WTC11 (cell line): ENCODE data around the gene STAC. TPM values are rescaled to one million over a fixed set of nuclear protein-coding genes. Genes with fewer than 3 reads are reported as not detected.

Experiments
- ATAC-seq: fragments of 200-7000 bp; cut with Tn5 transposase; 2 replicates; pipeline ENCODE4 v1.10.0; 2021; ENCODE audit warnings: mild to moderate bottlenecking, moderate library complexity
- CTCF ChIA-PET: fragments of 300-600 bp; sonication (Branson Sonifier 250); formaldehyde crosslinking; loops from one replicate; lab custom pipeline; 2021; ENCODE audit warnings: antibody characterized with exemption; lab: Charles Lee
- POLR2A ChIA-PET: fragments of 350-600 bp; sonication (Branson Sonifier 250); formaldehyde crosslinking; loops from one replicate; lab custom pipeline; 2021; ENCODE audit warnings: antibody characterized with exemption; lab: Charles Lee
- DNase-seq: peaks from one replicate; pipeline ENCODE4 v3.0.0; 2021; ENCODE audit warnings: low spot score
- H3K27ac Mint-ChIP-seq: 2 replicates; pipeline ENCODE4 v1.8.0; 2021; ENCODE audit warnings: mixed read lengths
- H3K27me3 Mint-ChIP-seq: 2 replicates; pipeline ENCODE4 v1.8.0; 2021; ENCODE audit warnings: low read depth, mild to moderate bottlenecking, moderate library complexity, mixed read lengths
- H3K36me3 Mint-ChIP-seq: 2 replicates; pipeline ENCODE4 v1.8.0; 2021; ENCODE audit warnings: mixed read lengths
- H3K4me1 Mint-ChIP-seq: 2 replicates; pipeline ENCODE4 v1.8.0; 2022; ENCODE audit warnings: mixed read lengths
- H3K4me3 Mint-ChIP-seq: 2 replicates; pipeline ENCODE4 v1.8.0; 2021; ENCODE audit warnings: mild to moderate bottlenecking, moderate library complexity, mixed read lengths
- H3K9me3 Mint-ChIP-seq: 2 replicates; pipeline ENCODE4 v1.8.0; 2021; ENCODE audit warnings: mixed read lengths
- CBFB ChIP-seq: sonication (generic); formaldehyde crosslinking; IDR thresholded peaks from 2 replicates; pipeline ENCODE4 v1.8.1; 2022; ENCODE audit warnings: mild to moderate bottlenecking, low read depth, missing genetic modification reagents
- CREM ChIP-seq: sonication (generic); formaldehyde crosslinking; IDR thresholded peaks from 2 replicates; pipeline ENCODE4 v1.8.1; 2022; ENCODE audit warnings: mild to moderate bottlenecking, missing genetic modification reagents, moderate library complexity
- ELF4 ChIP-seq: sonication (generic); formaldehyde crosslinking; IDR thresholded peaks from 2 replicates; pipeline ENCODE4 v1.8.1; 2022; ENCODE audit warnings: low read depth, mild to moderate bottlenecking, moderate library complexity, missing genetic modification reagents
- EMX1 ChIP-seq: fragments of 250-450 bp; sonication (Bioruptor Pico); IDR thresholded peaks from 2 replicates; pipeline ENCODE4 v1.8.0; 2021; ENCODE audit warnings: mild to moderate bottlenecking
- ESRRA ChIP-seq: sonication (generic); formaldehyde crosslinking; IDR thresholded peaks from 2 replicates; pipeline ENCODE4 v1.8.1; 2022; ENCODE audit warnings: mild to moderate bottlenecking, missing genetic modification reagents, borderline replicate concordance
- FOXP1 ChIP-seq: sonication (generic); formaldehyde crosslinking; IDR thresholded peaks from 2 replicates; pipeline ENCODE4 v1.8.0; 2022; ENCODE audit warnings: missing genetic modification reagents, mild to moderate bottlenecking, moderate library complexity, borderline replicate concordance
- GABPB1 ChIP-seq: sonication (generic); formaldehyde crosslinking; IDR thresholded peaks from 2 replicates; pipeline ENCODE4 v1.8.1; 2023; ENCODE audit warnings: mild to moderate bottlenecking, missing genetic modification reagents
- GRHL2 ChIP-seq: fragments of 250-450 bp; sonication (Bioruptor Pico); IDR thresholded peaks from 2 replicates; pipeline ENCODE4 v1.8.0; 2022; ENCODE audit warnings: mild to moderate bottlenecking, moderate library complexity; ENCODE audit not compliant: insufficient replicate concordance, severe bottlenecking
- HMGA2 ChIP-seq: fragments of 250-450 bp; sonication (Bioruptor Pico); IDR thresholded peaks from 2 replicates; pipeline ENCODE4 v1.4.0; 2021; ENCODE audit warnings: mild to moderate bottlenecking, moderate library complexity
- KAT7 ChIP-seq: sonication (generic); formaldehyde crosslinking; IDR thresholded peaks from 2 replicates; pipeline ENCODE4 v1.8.1; 2023; ENCODE audit warnings: missing genetic modification reagents, mild to moderate bottlenecking, borderline replicate concordance
- NFATC4 ChIP-seq: fragments of 250-450 bp; sonication (Bioruptor Pico); IDR thresholded peaks from 2 replicates; pipeline ENCODE4 v1.9.0; 2021; ENCODE audit warnings: mild to moderate bottlenecking
- NFYB ChIP-seq: sonication (generic); formaldehyde crosslinking; conservative IDR thresholded peaks from 2 replicates; pipeline ENCODE4 v1.8.0; 2022; ENCODE audit warnings: low read depth, missing genetic modification reagents
- SP1 ChIP-seq: sonication (generic); formaldehyde crosslinking; conservative IDR thresholded peaks from 2 replicates; pipeline ENCODE4 v1.8.1; 2022; ENCODE audit warnings: missing genetic modification reagents
- TCF7 ChIP-seq: sonication (generic); formaldehyde crosslinking; IDR thresholded peaks from 2 replicates; pipeline ENCODE4 v1.8.0; 2022; ENCODE audit warnings: mild to moderate bottlenecking, low read depth, missing genetic modification reagents, moderate library complexity
- TEAD4 ChIP-seq: sonication (generic); formaldehyde crosslinking; IDR thresholded peaks from 2 replicates; pipeline ENCODE4 v1.8.0; 2022; ENCODE audit warnings: mild to moderate bottlenecking, missing genetic modification reagents
- ZNF232 ChIP-seq: sonication (generic); formaldehyde crosslinking; IDR thresholded peaks from 2 replicates; pipeline ENCODE4 v1.8.0; 2022; ENCODE audit warnings: mild to moderate bottlenecking, missing genetic modification reagents
- ZNF263 ChIP-seq: sonication (generic); formaldehyde crosslinking; IDR thresholded peaks from 2 replicates; pipeline ENCODE4 v1.8.1; 2022; ENCODE audit warnings: low read depth, mild to moderate bottlenecking, moderate library complexity, missing genetic modification reagents
- ZNF396 ChIP-seq: fragments of 250-450 bp; sonication (Bioruptor Pico); IDR thresholded peaks from 2 replicates; pipeline ENCODE4 v1.8.0; 2021; ENCODE audit warnings: mild to moderate bottlenecking, moderate library complexity, borderline replicate concordance
- total RNA-seq: library from RNA; stranded (reverse); gene quantifications from 3 replicates; pipeline ENCODE4 v1.2.3, GENCODE V29; 2021
- TF ChIP-seq, protein P1 (sequence below): sonication (generic); formaldehyde crosslinking; IDR thresholded peaks from 2 replicates; pipeline ENCODE4 v1.8.0; 2023; ENCODE audit warnings: missing genetic modification reagents
- TF ChIP-seq, protein P2 (sequence below): fragments of 250-450 bp; sonication (Bioruptor Pico); conservative IDR thresholded peaks from 2 replicates; pipeline ENCODE4 v1.9.0; 2021; ENCODE audit warnings: mild to moderate bottlenecking
- TF ChIP-seq, protein P3 (sequence below): sonication (generic); formaldehyde crosslinking; IDR thresholded peaks from 2 replicates; pipeline ENCODE4 v1.8.1; 2023; ENCODE audit warnings: mild to moderate bottlenecking, missing genetic modification reagents, moderate library complexity
- TF ChIP-seq, protein P4 (sequence below): fragments of 250-450 bp; sonication (Bioruptor Pico); IDR thresholded peaks from 2 replicates; pipeline ENCODE4 v1.9.0; 2021; ENCODE audit warnings: mild to moderate bottlenecking
- TF ChIP-seq, protein P5 (sequence below): sonication (generic); formaldehyde crosslinking; IDR thresholded peaks from 2 replicates; pipeline ENCODE4 v1.8.1; 2022; ENCODE audit warnings: low read depth, mild to moderate bottlenecking, moderate library complexity, missing genetic modification reagents, borderline replicate concordance
- TF ChIP-seq, protein P6 (sequence below): sonication (generic); formaldehyde crosslinking; IDR thresholded peaks from 2 replicates; pipeline ENCODE4 v1.8.0; 2022; ENCODE audit warnings: mild to moderate bottlenecking, missing genetic modification reagents
- TF ChIP-seq, protein P7 (sequence below): sonication (generic); formaldehyde crosslinking; IDR thresholded peaks from 2 replicates; pipeline ENCODE4 v1.8.1; 2023; ENCODE audit warnings: mild to moderate bottlenecking, missing genetic modification reagents, moderate library complexity

STAC gene
- total RNA-seq, 1 experiment from 2014 or later = 5.6 TPM

DNA sequence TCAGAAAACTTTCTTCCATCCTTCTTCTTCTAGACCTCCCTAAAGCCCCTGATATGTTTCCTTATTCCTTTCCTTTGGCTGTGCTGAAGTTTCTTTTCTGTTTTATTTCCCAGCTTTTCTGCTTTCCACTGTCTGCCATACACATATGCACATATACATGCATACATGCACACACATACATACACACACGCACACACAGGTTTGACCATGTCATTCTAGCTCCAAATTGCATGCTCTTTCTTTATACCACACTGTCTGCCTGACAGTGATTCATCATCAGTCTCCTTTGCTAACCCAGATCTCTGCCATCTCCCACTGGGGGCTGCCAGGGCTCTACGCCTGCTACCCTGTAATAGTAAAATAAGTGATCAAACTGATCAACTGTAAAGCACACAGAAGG lies 181.3 kb downstream of the STAC start:
- Mint-ChIP-seq H3K4me3 (no peak overlapping the region), H3K36me3 (no peaks in the 10 kb centered on the region), H3K27me3 (no peaks in the 10 kb centered on the region), H3K27ac (no peak overlapping the region), H3K4me1 (no peaks in the 10 kb centered on the region), H3K9me3 (peaks cover 2% of the 10 kb centered on the region)
- no peak for TF ChIP-seq TCF7 (CRISPR knock-in tag)
- TF ChIP-seq, protein P1, sequence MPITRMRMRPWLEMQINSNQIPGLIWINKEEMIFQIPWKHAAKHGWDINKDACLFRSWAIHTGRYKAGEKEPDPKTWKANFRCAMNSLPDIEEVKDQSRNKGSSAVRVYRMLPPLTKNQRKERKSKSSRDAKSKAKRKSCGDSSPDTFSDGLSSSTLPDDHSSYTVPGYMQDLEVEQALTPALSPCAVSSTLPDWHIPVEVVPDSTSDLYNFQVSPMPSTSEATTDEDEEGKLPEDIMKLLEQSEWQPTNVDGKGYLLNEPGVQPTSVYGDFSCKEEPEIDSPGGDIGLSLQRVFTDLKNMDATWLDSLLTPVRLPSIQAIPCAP (CRISPR knock-in tag) = no peak
- TF ChIP-seq ZNF232 (CRISPR knock-in tag) = no peak
- no peak for DNase-seq
- POLR2A ChIA-PET = interaction anchor here (0.6 kb wide), 1 partner anchor 23 kb away, joined by 13 read pairs; no protein-coding TSS in a partner anchor
- ATAC-seq = no peak
- CTCF ChIA-PET = interaction anchor here (0.6 to 2.6 kb wide), 2 partner anchors 21 to 924 kb away, joined by 3 to 12 read pairs; no protein-coding TSS in a partner anchor

DNA sequence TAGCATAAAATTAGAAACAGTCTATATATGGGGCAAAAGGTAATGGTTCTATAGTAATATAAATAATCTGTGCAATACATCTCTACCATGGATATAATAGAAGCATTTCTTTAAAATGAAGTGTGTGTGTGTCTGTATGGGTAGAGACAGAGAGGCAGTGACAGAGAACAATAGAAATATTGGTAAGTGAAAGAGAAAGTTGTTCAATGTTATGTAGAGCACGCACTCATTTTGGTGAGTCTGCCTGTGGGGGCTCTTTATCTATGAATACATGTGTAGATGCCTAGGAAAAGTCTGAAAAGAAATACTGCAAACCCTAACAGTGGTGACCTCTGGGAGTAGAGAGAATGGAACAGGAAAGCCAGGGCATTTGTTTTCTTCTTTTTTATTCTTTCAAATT lies 182.6 kb downstream of the STAC start:
- H3K4me1 Mint-ChIP-seq = no peaks in the 10 kb centered on the region
- POLR2A ChIA-PET = no interaction called here
- H3K9me3 Mint-ChIP-seq = peaks cover 10% of the 10 kb centered on the region
- H3K4me3 Mint-ChIP-seq = no peak overlapping the region
- no peak for ATAC-seq
- no peaks in the 10 kb centered on the region for H3K36me3 Mint-ChIP-seq
- CTCF ChIA-PET = interaction anchor here (1.0 kb wide), 1 partner anchor 22 kb away, joined by 3 read pairs; no protein-coding TSS in a partner anchor
- DNase-seq = no peak
- TF ChIP-seq GABPB1 = no peak
- TF ChIP-seq, protein P2, sequence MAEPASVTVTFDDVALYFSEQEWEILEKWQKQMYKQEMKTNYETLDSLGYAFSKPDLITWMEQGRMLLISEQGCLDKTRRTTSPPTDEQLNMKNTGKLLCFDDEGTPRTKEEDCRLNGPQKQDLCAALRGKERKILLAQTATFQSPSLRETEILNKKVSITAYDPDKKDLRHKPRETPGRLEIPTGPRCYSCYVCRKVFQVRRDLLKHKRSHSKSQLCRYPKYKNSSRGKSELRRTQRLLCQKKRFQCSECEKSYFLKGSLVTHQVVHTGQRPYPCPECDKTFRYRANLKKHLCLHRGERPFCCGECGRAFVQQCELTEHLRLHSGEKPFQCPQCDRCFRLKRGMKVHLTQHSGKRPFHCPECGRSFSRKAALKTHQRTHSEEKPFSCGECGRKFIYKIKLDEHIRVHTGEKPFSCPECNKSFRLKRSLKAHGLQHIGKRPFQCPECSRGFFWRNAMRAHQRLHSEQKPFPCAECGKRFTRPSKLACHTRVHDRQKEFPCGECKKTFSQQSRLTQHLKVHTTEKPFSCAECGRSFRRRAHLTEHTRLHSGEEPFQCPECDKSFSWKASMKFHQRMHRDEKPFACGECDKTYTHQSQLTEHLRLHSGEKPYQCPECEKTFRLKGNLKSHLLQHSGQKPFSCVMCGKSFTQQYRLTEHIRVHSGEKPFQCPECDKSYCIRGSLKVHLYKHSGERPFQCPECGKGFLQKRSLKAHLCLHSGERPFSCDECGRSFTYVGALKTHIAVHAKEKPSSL = no peak
- TF ChIP-seq ZNF396 = no peak
- TF ChIP-seq CBFB (CRISPR knock-in tag) = no peak
- TF ChIP-seq TEAD4 (CRISPR knock-in tag) = no peak
- no peak for TF ChIP-seq FOXP1 (CRISPR knock-in tag)
- TF ChIP-seq NFYB (CRISPR knock-in tag) = no peak
- TF ChIP-seq ELF4 (CRISPR knock-in tag) = no peak
- no peak for TF ChIP-seq ESRRA (CRISPR knock-in tag)
- TF ChIP-seq, protein P3, sequence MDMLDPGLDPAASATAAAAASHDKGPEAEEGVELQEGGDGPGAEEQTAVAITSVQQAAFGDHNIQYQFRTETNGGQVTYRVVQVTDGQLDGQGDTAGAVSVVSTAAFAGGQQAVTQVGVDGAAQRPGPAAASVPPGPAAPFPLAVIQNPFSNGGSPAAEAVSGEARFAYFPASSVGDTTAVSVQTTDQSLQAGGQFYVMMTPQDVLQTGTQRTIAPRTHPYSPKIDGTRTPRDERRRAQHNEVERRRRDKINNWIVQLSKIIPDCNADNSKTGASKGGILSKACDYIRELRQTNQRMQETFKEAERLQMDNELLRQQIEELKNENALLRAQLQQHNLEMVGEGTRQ = no peak
- no peak for TF ChIP-seq EMX1 (CRISPR knock-in tag)
- TF ChIP-seq, protein P4, sequence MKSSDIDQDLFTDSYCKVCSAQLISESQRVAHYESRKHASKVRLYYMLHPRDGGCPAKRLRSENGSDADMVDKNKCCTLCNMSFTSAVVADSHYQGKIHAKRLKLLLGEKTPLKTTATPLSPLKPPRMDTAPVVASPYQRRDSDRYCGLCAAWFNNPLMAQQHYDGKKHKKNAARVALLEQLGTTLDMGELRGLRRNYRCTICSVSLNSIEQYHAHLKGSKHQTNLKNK = no peak
- no peaks in the 10 kb centered on the region for H3K27me3 Mint-ChIP-seq
- no peak overlapping the region for H3K27ac Mint-ChIP-seq

DNA sequence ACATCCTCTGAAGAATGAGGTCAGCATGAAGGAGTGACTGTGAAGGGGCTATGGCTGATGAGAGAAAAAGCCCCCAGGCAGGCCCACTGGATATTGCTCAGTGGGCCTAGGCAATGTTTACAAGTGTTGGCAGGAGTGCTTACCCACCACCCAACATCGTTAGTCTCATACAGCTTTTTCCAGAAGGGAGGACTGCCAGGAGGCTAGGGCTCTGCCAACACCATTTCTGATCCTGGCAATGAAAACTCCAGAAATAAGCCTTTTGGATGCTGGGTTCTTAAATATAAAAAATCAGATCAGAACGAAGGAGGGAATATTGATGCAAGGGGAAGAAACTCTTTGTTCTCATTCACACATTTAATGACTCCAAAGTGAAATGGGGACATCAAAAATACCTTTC lies 194.9 kb downstream of the STAC start:
- CTCF ChIA-PET = no interaction called here
- no peak for DNase-seq
- no peak for ATAC-seq
- POLR2A ChIA-PET = no interaction called here
- Mint-ChIP-seq H3K27me3 (peaks cover 9% of the 10 kb centered on the region), H3K27ac (no peak overlapping the region), H3K36me3 (peaks cover 15% of the 10 kb centered on the region), H3K9me3 (peaks cover 67% of the 10 kb centered on the region), H3K4me1 (no peaks in the 10 kb centered on the region), H3K4me3 (no peak overlapping the region)
- TF ChIP-seq NFATC4 (CRISPR knock-in tag) = no peak
- TF ChIP-seq HMGA2 (CRISPR knock-in tag) = no peak
- TF ChIP-seq, protein P3 = no peak
- TF ChIP-seq ZNF263 (CRISPR knock-in tag) = no peak
- no peak for TF ChIP-seq ESRRA (CRISPR knock-in tag)
- no peak for TF ChIP-seq EMX1 (CRISPR knock-in tag)
- TF ChIP-seq, protein P5, sequence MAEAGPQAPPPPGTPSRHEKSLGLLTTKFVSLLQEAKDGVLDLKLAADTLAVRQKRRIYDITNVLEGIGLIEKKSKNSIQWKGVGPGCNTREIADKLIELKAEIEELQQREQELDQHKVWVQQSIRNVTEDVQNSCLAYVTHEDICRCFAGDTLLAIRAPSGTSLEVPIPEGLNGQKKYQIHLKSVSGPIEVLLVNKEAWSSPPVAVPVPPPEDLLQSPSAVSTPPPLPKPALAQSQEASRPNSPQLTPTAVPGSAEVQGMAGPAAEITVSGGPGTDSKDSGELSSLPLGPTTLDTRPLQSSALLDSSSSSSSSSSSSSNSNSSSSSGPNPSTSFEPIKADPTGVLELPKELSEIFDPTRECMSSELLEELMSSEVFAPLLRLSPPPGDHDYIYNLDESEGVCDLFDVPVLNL (CRISPR knock-in tag) = no peak
- no peak for TF ChIP-seq SP1
- TF ChIP-seq, protein P6, sequence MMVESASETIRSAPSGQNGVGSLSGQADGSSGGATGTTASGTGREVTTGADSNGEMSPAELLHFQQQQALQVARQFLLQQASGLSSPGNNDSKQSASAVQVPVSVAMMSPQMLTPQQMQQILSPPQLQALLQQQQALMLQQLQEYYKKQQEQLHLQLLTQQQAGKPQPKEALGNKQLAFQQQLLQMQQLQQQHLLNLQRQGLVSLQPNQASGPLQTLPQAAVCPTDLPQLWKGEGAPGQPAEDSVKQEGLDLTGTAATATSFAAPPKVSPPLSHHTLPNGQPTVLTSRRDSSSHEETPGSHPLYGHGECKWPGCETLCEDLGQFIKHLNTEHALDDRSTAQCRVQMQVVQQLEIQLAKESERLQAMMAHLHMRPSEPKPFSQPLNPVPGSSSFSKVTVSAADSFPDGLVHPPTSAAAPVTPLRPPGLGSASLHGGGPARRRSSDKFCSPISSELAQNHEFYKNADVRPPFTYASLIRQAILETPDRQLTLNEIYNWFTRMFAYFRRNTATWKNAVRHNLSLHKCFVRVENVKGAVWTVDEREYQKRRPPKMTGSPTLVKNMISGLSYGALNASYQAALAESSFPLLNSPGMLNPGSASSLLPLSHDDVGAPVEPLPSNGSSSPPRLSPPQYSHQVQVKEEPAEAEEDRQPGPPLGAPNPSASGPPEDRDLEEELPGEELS (CRISPR knock-in tag) = no peak
- TF ChIP-seq KAT7 (CRISPR knock-in tag) = no peak
- TF ChIP-seq, protein P7, sequence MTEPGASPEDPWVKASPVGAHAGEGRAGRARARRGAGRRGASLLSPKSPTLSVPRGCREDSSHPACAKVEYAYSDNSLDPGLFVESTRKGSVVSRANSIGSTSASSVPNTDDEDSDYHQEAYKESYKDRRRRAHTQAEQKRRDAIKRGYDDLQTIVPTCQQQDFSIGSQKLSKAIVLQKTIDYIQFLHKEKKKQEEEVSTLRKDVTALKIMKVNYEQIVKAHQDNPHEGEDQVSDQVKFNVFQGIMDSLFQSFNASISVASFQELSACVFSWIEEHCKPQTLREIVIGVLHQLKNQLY (CRISPR knock-in tag) = no peak
- no peak for TF ChIP-seq GRHL2 (CRISPR knock-in tag)
- no peak for TF ChIP-seq CREM (CRISPR knock-in tag)
